ENCODE results near the gene TBC1D7.
A peak's percentile ranks its signal among the peaks of the same experiment; 100 is the strongest.

TBC1D7 gene

GRCh38 chr6:13328076-13328874, at the start of gene TBC1D7:
TBC1D7 (minus strand) TSS chr6:13328537; CDS start chr6:13326898, 1,639 bp downstream.
- DNase-seq, result peak; percentile 73

- no peak for DNase-seq
Measured at GRCh38 chr6:13377054-13377758, 48.9 kb upstream of the TBC1D7 start.

GRCh38 chr6:13375360-13375878, 47.1 kb upstream of the TBC1D7 start:
- no peak for DNase-seq

GRCh38 chr6:13373919-13374318, 45.6 kb upstream of the TBC1D7 start:
- DNase-seq, result no peak

- DNase-seq, result no peak
Measured at GRCh38 chr6:13373488-13373886, 45.1 kb upstream of the TBC1D7 start.

- no peak for DNase-seq
Measured at GRCh38 chr6:13372688-13373487, 44.6 kb upstream of the TBC1D7 start.

- no peak for DNase-seq
Measured at GRCh38 chr6:13372076-13372475, 43.7 kb upstream of the TBC1D7 start.

- no peak for DNase-seq
Measured at GRCh38 chr6:13371421-13372072, 43.2 kb upstream of the TBC1D7 start.

GRCh38 chr6:13370623-13371022, 42.3 kb upstream of the TBC1D7 start:
- no peak for DNase-seq

GRCh38 chr6:13369591-13369990, 41.3 kb upstream of the TBC1D7 start:
- no peak for DNase-seq

- DNase-seq, result no peak
Measured at GRCh38 chr6:13368731-13369115, 40.4 kb upstream of the TBC1D7 start.

- no peak for DNase-seq
Measured at GRCh38 chr6:13368079-13368730, 39.9 kb upstream of the TBC1D7 start.

- DNase-seq, result no peak
Measured at GRCh38 chr6:13367396-13367795, 39.1 kb upstream of the TBC1D7 start.

- DNase-seq, result no peak
Measured at GRCh38 chr6:13365320-13365719, 37.0 kb upstream of the TBC1D7 start.

GRCh38 chr6:13364842-13365241, 36.5 kb upstream of the TBC1D7 start:
- DNase-seq, result no peak

GRCh38 chr6:13362412-13362811, 34.1 kb upstream of the TBC1D7 start:
- DNase-seq, result no peak

GRCh38 chr6:13360671-13361540, 32.6 kb upstream of the TBC1D7 start:
- DNase-seq, result no peak

GRCh38 chr6:13359287-13359686, 30.9 kb upstream of the TBC1D7 start:
- DNase-seq, result no peak

GRCh38 chr6:13358511-13358910, 30.2 kb upstream of the TBC1D7 start:
- no peak for DNase-seq

GRCh38 chr6:13357551-13358075, 29.3 kb upstream of the TBC1D7 start:
- no peak for DNase-seq
